GM06990 (cell line): Measurements from ENCODE around the gene DHCR7.

Experiments used
- DNase-seq: peaks from one replicate; pipeline ENCODE4 v3.0.0-alpha.2; 2011; ENCODE audit not compliant: insufficient read length; ENCODE audit errors: extremely low read depth
- H3K27me3 ChIP-seq: replicated peaks from 2 replicates; pipeline ENCODE4 v1.6.0; 2011; ENCODE audit warnings: low read length; ENCODE audit not compliant: control insufficient read depth, insufficient read depth
- H3K36me3 ChIP-seq: 2 replicates; pipeline ENCODE4 v1.5.1; 2011; ENCODE audit warnings: low read length; ENCODE audit not compliant: control insufficient read depth, insufficient read depth
- H3K4me3 ChIP-seq: replicated peaks from 2 replicates; pipeline ENCODE4 v1.5.1; 2011; ENCODE audit warnings: low read depth, mild to moderate bottlenecking, control low read depth, low read length
- TF ChIP-seq, protein P1 (sequence below): IDR thresholded peaks from 2 replicates; pipeline ENCODE4 v1.5.1; 2011; ENCODE audit warnings: low read length, control low read depth, mild to moderate bottlenecking, inconsistent platforms; ENCODE audit not compliant: insufficient read depth, poor library complexity, severe bottlenecking

The DHCR7 gene, protein sequence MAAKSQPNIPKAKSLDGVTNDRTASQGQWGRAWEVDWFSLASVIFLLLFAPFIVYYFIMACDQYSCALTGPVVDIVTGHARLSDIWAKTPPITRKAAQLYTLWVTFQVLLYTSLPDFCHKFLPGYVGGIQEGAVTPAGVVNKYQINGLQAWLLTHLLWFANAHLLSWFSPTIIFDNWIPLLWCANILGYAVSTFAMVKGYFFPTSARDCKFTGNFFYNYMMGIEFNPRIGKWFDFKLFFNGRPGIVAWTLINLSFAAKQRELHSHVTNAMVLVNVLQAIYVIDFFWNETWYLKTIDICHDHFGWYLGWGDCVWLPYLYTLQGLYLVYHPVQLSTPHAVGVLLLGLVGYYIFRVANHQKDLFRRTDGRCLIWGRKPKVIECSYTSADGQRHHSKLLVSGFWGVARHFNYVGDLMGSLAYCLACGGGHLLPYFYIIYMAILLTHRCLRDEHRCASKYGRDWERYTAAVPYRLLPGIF

GRCh38 chr11:71448257-71449171, at the start of gene DHCR7:
Gene DHCR7, minus strand, starts transcription at chr11:71448393. Its CDS starts 3,441 bp downstream, at chr11:71444952.
- H3K4me3 ChIP-seq: peak within 1 kb of the TSS; percentile 95
- H3K36me3 ChIP-seq: peaks cover 12% of the 10 kb centered on the region
- peak; percentile 97 for DNase-seq
- H3K27me3 ChIP-seq: no peaks in the 10 kb centered on the region
- TF ChIP-seq, protein P1, sequence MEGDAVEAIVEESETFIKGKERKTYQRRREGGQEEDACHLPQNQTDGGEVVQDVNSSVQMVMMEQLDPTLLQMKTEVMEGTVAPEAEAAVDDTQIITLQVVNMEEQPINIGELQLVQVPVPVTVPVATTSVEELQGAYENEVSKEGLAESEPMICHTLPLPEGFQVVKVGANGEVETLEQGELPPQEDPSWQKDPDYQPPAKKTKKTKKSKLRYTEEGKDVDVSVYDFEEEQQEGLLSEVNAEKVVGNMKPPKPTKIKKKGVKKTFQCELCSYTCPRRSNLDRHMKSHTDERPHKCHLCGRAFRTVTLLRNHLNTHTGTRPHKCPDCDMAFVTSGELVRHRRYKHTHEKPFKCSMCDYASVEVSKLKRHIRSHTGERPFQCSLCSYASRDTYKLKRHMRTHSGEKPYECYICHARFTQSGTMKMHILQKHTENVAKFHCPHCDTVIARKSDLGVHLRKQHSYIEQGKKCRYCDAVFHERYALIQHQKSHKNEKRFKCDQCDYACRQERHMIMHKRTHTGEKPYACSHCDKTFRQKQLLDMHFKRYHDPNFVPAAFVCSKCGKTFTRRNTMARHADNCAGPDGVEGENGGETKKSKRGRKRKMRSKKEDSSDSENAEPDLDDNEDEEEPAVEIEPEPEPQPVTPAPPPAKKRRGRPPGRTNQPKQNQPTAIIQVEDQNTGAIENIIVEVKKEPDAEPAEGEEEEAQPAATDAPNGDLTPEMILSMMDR: no peak

GRCh38 chr11:71496421-71496820, 48.2 kb upstream of the DHCR7 start:
- DNase-seq: no peak
- TF ChIP-seq, protein P1: no peak
- Histone ChIP-seq H3K27me3 (no peaks in the 10 kb centered on the region), H3K36me3 (peaks cover 38% of the 10 kb centered on the region), H3K4me3 (no peak overlapping the region)

DNA sequence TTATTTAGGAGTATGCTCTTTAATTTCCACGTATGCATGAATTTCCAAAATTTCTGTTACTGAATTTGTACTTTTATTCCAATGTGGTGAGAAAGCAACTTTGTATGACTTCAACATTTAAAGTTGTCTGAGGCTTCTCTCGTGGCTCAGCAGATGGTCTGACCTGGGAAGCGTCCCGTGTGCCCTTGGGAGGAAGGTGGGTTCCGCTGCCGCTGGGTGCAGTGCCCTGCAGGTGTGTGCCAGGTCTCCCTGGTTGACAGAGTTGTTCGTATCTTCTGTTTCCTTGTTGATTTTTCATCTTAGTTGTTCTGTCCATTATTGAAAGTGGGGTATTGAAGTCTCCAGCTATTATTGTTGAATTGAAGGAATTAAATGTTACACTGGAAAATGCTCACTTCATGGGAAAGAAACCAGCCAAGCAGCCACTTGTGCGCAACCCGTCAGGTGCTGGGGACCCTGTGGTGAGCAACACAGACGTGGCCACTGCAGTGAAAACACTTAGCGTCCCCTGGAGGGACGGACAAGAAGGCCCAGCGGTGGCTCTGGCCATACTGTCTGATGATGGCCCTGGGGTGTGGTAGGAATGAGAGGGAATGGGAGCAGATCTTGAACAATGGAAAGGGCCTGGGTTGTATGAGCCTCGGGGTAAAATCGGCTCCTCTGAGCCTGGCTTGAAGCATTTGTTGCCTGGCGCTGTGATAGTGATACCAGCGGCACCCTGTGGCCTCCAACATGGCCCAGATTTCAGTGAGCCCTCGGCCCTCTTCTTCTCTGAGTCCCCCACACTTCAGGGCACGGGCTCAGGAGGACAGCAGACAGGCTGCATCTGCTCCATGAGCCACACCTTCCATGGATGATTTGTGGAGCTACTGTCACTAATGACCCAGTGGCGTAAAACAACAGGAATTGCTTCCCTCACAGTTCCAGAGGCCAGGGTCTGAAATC, 47.4 kb upstream of the DHCR7 start:
- Histone ChIP-seq H3K27me3 (no peaks in the 10 kb centered on the region), H3K36me3 (peaks cover 40% of the 10 kb centered on the region), H3K4me3 (no peak overlapping the region)
- TF ChIP-seq, protein P1: no peak
- no peak for DNase-seq

DNA sequence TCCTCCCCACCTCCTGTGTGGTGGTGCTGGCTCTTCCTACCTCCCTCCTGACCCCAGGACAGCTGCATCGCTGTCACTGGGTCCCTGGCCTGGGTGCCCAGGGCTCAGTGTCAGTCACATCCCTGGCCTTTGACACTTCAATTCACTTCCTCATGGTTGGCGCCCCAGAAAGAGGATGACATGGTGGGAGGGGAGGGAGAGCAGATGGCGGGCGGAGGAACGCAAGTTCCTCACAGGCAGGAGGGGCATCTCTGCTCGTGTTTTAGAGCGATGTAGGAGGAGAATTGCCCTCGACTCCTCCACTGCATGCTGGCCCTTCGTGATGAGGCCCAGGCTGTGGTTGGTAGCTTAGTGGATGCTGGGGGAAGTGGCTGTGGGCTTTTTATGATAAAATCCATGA, 43.7 kb upstream of the DHCR7 start:
- DNase-seq: no peak
- TF ChIP-seq, protein P1: no peak
- Histone ChIP-seq H3K36me3 (peaks cover 36% of the 10 kb centered on the region), H3K27me3 (no peaks in the 10 kb centered on the region), H3K4me3 (no peak overlapping the region)

DNA sequence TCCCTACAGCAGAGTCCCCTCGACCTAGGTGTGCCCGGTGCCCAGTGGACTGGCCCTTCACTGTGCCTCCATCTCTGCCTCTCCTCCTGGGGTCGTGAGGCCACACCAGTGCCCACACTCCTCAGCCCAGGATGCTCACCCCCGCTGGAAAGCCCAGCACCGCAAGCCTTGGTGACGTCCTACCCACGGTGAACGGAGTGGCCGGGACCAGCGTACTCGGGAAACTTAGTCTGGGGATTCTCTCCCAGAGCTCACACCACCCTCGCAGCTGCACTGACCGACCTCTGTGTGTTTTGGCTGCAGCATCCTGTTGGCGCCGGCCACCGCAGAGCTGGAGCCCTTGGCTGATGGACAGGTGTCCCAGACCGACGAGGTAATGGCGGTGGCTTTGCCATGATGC, 43.3 kb upstream of the DHCR7 start:
- Histone ChIP-seq H3K4me3 (no peak overlapping the region), H3K36me3 (peaks cover 34% of the 10 kb centered on the region), H3K27me3 (no peaks in the 10 kb centered on the region)
- no peak for DNase-seq
- TF ChIP-seq, protein P1: no peak
